AG08395 (cell line): Measurements from ENCODE around the gene MN1.

ENCODE experiments used
- DNase-seq: peaks from one replicate; pipeline ENCODE4 v3.0.0; 2012; ENCODE audit warnings: mixed read lengths, low spot score

Gene MN1

GRCh38 chr22:27801616-27802345 is at the start of gene MN1:
Gene MN1, minus strand, starts transcription at chr22:27801756. Its CDS starts 1,213 bp downstream, at chr22:27800543.
- peak; percentile 72 for DNase-seq

DNA sequence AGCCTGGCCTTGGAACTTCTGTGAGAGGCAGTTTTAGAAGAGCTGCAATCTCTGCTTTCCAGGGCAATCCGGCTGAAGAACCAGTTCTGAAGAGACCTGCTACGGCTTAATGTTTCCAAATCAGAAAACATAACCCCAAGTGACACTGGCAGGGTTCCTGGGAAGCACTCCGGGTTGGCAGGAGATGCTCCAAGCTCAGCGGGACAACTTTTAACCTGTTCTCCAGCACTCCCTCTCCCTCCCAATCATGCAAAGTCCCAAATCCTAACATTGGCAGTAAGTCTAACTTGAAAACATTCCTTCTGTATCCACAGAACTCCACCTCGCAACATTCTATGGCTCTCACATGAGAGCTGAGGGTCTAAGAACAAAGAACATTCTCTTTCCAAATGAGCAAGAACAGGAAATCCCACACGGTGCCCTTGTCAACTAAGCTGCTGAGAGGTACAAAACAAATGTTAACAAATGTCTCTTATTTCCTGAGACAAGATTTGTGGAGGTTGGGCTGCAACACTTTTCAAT is 48.5 kb upstream of the MN1 start:
- no peak for DNase-seq

DNA sequence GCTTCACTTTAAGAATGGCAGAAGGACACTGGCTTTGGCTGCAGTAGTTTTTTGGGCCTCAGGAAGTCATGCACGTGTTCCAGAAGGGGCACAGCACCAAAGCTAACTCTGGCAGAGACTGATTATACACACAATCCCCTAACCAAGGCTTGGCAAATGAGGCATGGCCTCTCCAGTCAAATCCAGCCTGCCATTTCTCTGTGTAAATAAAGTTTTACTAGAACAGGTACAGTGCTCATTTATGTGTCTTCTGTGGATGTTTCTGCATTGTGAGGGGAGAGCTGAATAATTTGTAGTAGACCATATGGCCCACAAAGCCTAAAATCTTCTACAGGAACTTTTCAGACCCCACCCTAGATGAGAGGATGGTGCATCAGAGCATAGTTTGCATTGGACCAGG is 46.4 kb upstream of the MN1 start:
- no peak for DNase-seq

DNA sequence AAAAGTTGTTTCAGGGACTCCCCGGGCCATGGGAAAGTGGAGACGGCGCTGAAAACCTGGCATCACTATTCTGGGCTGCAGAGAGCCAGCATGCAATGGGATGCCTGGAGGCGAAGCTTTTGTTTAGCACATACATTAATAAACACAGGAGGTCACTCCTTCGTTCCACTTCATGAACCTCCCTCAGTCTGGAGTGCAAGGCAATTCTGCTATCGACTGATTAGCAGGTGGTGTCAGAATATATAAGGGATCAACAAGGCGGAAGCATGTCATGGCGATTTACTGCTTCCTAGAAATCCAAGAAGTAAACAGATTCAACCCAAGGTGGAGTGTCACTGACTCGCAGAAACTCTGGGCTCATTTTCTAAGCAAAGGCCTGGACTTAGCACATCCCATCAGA is 45.4 kb upstream of the MN1 start:
- DNase-seq, result no peak

GRCh38 chr22:27846248-27846757 is 44.7 kb upstream of the MN1 start:
- DNase-seq, result no peak

- DNase-seq, result no peak
Measured at GRCh38 chr22:27845644-27846043, 44.1 kb upstream of the MN1 start.

DNA sequence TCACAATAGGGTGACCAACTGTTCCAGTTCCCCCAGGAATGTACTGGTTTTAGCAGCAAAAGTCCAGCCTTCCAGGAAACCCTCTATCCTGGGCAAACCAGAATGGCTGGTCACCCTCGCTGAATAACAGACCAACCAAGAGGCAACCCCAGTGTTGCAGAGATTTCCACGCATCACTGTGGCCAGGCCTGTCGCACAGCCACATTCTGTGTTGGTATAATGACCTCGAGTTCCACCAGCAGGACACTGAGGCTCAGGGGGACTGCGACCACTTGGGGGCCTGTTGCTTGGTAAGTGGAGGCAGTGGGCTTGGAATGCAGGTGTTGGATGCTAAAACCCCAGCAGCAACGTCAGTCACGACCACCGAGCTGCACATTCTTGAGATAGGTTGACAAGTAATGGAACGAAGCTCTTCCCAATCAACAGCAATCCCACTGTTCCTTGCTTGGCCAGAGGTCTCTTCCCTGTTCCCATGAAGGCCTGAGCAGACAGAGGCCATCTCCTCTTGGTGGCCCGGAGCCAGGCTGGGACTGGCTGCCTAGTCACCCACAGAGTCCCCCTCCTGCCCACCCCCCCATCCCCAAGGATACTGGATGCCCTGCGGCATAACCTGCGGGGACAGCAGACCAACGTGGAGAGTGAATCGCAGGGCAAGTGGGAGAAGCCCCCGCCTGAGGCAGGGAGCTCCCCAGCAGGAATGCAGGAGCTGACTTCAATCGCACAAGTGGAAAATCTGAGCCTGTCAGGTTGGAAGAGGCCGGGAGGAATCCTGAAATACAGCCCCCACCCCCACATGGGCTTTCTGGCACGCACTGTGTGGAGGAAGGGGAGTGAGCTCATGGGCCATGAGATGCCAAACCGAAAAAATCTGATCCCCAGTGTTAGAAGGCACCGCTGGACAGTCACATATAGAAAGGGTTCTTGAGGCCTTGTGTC is 43.4 kb upstream of the MN1 start:
- DNase-seq, result no peak

DNA sequence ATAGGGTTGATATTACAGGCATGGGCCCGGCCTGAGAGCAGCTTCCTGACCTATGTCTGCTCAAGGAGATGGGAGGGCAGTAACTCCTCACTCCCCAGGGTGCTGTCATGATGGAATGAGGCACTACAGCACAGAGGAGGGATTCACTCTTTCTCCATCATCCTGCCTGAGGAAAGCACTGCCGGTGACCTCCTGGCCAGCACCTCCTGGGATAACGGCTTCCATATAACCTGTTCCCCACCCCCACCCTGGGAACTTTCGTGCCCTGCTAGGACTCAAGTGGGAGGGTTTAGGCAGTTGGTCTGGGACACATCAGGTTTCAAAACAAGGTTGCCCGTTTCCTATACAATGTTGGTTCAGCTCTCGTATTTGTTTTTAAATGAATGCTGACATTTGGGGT is 42.7 kb upstream of the MN1 start:
- DNase-seq, result no peak

- no peak for DNase-seq
Measured at GRCh38 chr22:27843441-27843840, 41.9 kb upstream of the MN1 start.

- DNase-seq, result peak; percentile 71
Measured at GRCh38 chr22:27842669-27843431, 41.3 kb upstream of the MN1 start.

DNA sequence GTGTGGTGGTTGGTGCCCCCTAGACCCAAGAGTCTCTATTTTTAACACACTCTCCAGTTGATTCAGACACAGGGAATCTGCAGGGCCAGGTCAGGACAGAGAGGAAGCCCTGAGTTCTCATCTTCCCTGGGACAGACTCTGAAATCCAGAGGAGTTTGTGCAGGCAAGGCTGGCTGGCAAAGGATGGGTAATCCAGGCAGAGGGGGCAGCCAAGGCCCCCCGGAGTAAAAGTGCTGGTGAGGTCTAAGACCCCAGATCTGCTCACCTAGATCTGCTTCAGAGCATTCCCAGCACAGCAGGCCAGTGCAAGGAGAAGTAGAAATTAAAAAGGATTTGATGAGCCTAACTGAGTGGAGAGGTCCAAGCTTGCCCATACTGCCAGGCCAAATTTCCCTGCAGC is 40.6 kb upstream of the MN1 start:
- no peak for DNase-seq

- no peak for DNase-seq
Measured at GRCh38 chr22:27840436-27840835, 38.9 kb upstream of the MN1 start.

- DNase-seq, result no peak
Measured at GRCh38 chr22:27839057-27839660, 37.6 kb upstream of the MN1 start.

DNA sequence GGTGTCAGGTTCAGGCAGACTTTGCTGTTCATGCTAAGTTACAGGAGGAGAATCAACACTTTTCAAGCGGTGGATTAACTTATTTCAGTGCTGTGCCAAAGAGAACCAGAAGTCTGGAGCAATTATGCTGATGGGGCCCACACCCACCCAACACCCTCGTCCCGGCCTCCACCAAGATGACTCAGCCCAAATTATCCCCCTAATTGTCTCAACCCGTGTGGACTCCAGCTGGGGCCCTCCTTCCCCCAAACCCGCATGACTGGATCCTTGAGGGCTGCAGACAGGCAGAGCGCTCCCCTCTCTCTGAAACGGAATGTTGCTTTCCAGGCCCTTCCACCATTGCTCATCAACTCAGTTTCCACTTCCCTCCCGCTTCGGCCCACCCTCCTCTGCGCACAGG is 34.6 kb upstream of the MN1 start:
- peak; percentile 66 for DNase-seq

GRCh38 chr22:27835446-27835845 is 33.9 kb upstream of the MN1 start:
- DNase-seq, result no peak

DNA sequence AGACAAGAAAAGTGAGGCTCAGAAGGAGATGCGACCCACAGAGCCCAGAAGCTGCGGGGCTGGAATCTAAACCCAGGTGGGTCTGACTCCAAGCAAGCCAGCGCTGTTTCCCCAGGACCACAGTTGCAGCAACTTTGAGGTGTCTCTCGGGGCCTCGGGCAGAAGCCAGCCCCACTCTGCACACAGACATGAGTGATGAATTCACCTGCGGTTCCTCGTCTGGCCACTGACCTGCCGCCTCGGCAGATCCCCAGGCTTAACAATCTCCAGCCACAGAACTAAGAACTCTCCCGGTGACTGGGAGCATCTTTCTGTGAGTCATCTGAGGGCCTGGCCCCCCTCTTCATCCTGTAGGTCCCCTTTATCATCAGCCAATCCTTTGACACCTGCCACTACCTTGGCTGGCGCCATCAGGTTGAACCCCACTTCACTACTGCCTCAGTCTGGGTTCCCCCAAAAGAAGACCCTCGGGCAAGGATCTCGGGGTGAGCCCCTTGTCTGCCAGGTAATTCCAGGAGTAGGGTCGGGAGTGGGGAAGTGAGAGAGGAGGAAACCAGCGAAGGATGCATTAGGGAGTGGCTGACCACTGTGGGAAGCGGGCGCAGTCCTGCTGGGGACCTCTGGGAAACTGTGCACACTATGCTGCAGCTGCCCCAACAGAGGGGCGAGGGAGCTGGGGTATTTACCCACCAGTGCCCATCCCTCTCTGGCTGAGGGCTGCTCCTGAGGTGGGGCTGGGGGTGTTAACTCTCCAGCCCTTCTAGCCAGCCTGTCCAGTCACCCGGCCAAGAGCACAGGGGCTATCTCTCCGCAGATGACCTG is 33.0 kb upstream of the MN1 start:
- no peak for DNase-seq

- no peak for DNase-seq
Measured at GRCh38 chr22:27833803-27834202, 32.2 kb upstream of the MN1 start.

DNA sequence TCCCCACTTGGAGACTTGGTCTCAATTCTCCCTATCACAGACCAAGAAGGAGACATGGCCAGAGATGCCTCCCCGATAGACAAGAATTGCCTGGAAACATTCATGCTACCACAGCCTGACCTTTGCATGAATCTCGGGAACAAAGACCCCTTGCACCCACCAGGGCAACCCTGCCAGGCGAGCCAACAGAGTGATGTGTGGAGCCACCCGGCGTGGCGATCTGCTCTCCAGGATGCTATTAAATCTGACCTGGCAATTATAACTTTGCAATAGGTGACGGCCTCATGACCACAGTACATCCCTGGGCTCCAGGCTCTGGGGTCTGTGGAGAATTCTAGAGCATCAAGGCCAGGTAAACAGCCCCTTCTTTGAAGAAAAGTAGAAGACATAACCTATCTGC is 31.1 kb upstream of the MN1 start:
- DNase-seq, result no peak

GRCh38 chr22:27829620-27830019 is 28.1 kb upstream of the MN1 start:
- DNase-seq, result no peak
